GM19324 (cell line): ENCODE measurements around the gene PDGFC.
"Not testable (repeated sequence)": the region's sequence is repeated elsewhere in the genome, so short reads cannot be mapped to it uniquely, and the experiment has no call there.

ENCODE experiments used
- ATAC-seq: cut with Tn5 transposase; IDR thresholded peaks from one replicate; pipeline ENCODE4 v1.9.1; 2021; ENCODE audit warnings: mild to moderate bottlenecking, moderate library complexity; ENCODE audit not compliant: unreplicated experiment, low FRiP score

The PDGFC gene

DNA sequence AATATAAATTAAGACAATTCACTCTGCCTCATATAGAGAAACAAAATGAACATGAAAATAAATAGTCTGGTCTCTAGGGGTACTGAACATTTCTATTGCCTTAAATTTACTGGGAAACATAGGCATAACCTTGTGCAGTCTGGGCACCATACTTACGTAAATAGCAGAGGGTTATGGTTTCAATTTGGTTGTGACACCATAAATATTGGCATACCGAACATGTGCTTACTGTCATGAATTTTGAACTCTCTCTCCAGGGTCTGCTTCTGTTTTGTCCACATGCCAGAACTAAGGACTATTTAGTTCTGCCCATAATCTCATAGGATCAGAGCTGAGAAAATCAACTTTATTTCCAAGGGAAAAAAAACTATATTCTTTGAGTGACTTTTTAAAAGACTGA lies 17.6 kb downstream of the PDGFC start:
- no peak for ATAC-seq

DNA sequence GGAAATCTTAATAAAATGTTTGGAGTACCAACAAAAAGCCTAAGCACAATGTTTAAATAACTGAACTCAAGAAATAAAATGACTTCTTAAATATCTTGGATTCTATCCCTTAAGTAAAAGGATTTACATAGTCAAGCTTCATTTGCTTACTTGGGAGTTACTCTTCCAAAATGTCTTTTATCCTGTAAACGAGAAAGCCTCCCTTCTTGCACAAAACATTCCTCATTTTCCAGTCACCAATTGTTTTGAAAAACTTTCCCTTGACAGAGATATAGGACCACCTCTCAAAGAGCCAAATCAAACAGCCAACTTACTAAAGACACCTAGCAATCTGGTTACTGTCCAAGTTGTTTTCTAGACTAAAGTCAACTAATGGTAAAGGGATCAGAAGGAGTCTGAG lies 18.6 kb downstream of the PDGFC start:
- ATAC-seq = no peak

DNA sequence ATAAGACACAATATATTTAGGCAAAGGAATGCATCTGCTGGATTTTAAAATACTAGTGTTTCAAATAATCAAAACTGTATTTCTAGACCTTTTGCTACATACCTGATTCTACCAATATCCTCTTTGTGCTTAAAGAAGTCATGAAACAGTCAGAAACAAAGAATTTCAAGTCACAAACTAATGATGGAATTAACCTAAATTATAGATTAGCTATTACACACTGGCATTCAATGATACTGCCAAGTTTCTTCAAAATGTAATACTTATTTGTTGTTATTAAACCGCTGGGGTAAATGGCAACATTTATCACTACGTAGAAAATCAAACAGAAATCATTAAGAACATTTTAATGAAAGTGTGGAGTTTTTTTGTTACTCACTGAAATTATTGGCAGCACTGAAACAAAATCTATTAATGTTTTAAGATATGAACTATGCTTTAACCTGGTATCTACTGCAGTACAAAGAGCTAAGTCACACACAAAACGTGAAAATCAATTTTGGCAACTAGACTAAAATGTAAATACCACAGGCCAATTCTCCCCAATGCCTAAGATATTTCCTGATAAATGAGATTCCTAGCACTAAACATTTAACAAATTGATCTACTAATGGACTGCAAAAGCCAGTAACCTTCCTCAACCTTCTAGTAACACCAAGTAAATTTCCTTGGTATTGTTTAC lies 19.4 kb downstream of the PDGFC start:
- no peak for ATAC-seq

DNA sequence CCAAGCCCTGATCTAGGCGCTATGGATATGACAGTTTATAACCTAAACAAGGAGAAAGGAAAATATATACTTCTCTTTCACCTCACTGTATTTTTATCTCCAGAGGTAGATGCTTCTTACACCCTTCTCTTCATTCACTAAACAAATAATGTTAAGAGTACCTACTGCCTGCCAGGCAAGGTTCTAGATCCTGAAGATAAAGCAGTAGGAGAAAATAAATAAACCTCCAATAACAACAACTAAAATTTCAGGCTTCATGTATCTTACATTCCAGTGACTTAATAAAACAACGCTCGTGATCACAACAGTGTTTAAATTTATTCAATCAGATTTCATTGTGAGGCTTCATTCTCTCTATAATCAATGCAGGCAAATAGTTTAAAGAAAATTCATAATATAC lies 20.7 kb downstream of the PDGFC start:
- ATAC-seq = no peak

DNA sequence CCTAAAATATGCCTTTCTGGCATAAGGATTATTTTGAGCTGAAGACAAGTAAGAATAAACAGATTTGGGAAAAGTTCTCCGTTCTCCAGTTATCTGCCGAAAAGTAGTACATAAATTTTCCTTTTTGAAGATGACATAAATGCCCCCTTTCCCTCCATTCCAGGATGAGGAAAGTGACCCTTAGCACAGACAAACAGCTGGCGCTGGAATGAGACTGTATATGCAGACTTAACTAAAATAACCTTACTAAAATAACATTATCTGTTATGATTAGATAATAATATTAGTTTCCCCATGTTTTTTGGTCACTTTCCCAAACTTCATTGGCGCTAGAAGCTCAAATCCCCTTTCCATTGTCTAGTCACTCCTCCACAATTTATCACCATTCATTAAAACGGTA lies 21.5 kb downstream of the PDGFC start:
- ATAC-seq = no peak

DNA sequence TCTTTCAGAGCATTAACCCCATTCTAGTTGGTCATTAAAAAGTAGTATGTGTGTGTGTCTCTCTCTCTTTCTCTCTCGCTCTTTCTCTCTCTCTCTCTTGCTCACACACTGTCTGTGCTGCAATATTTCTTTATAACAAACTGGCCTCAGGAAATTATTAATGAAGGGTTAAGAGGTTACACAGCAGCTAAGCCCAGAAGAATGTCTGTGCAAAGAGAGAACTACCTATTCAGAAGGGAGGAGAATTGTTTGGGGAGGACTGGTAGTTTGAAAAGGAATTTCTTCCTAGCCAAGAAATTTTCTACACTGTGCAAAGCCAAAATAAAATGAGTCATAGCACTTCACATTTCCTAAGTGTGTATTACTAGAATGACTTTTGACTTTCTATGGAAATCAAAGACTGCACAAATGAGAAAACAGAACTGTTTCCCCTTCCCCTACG lies 22.2 kb downstream of the PDGFC start:
- no peak for ATAC-seq

DNA sequence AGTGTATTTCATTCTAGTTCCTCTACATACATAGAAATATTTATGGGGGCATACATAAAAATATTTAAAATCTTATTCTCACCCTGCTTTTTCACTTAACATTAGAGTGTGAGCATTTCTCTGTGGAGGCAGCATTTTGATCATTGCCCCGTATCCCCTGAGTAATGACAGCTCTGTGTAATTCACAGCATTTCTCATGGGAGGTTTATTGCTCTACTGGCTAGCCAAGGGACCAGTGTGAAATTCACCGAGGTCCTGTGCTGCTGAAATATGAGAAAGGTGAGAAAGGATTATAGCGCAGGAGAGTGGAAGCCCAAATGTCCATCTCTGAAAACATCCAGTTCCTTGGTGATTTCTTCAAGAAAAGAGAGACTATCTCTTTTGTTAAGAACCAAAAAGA lies 22.9 kb downstream of the PDGFC start:
- no peak for ATAC-seq

DNA sequence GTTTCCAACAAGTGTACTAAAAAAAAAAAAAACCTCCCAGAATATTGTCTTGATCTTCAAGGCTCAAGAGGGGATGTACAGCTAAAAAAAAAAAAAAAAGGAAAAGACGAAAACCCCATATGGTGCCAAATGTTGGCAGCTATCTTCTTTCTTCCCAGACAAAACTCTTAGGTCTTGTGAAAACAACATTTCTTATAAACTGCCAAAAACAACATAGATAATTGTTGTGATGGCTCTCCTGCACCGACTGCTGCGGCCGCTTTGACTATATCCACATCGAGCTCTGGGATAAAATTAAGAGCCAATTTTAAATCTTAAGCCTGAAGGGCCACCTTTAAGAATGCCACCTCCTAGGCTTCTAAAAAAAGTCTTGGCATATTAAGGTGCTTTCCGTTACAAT lies 23.5 kb downstream of the PDGFC start:
- no peak for ATAC-seq

DNA sequence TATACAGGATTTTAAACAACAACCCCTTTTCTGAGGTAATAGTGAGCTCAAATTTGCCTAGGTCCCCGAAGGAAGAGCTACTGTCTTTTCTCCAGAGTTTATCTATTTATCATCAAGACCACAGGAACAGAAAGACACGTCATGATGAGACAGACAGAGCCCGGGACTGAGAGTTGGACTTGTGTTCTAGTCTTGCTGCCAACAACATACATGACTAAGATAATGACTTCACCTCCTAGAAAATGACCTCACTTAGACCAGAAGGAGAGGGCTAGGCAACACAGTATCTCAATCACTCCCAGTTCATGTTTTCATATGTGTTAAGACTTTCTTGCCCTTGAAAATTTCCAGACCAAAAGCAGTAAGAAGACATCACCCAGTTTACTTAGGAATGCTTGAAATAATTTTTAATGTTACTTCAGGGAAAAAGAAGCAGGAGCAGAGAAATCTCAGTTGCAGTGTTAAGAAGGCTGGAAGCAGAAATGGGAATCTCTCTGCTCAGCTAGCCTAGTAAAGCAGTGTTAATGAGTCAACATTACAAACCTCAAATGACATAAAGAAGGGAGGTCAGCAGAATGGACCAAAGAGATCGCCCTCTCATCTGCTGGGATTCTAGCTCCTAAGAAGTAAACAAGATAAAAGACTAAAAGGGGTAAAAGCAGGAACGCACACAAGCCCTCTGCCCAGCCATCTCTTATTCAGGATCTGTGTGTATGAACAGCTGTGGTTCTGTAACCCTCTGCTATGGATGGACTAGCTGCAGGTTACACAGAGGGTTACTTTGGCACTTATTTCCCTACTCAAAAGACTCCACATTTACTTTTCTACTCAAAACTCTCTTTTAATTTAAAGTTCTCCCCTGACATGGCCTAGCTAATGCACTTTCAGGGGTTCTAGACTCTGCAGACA lies 24.8 kb downstream of the PDGFC start:
- no peak for ATAC-seq

DNA sequence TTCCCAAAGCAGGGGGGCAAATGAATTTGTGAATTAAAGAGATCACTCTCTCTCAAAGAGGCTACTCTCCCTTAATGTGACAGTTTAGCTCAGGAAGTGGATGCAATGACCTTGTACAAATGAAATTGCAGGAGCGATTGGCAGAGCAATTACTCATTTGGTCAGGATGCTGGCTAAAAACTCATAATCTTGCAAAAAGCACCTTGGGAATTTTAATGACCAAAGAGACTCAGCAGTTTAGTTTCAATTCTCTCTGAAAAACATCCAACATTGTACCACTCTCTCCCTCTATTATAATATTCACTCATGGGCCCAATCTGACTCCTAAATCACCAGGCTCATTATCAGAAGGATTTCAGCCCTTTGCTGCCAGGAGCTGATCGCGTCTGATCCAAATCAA lies 26.1 kb downstream of the PDGFC start:
- no peak for ATAC-seq

DNA sequence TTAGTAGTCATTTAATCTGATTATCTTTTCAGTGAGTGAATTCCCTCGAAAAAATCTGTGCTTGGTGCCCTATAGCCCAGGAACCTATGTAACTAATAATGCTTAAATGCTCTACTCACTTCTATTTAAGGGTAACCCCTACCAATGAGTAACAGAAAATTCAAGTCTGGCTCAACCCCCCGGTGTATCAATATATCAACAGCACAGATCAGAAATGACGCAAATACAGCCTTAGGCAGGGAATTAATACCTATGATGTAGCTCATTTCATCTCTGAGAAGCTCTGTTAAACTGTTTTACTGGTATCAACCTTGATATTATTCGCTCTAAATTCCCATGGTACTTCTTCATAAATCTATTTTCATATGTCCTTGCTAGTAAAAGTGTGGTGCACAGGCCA lies 28.6 kb downstream of the PDGFC start:
- ATAC-seq = no peak

DNA sequence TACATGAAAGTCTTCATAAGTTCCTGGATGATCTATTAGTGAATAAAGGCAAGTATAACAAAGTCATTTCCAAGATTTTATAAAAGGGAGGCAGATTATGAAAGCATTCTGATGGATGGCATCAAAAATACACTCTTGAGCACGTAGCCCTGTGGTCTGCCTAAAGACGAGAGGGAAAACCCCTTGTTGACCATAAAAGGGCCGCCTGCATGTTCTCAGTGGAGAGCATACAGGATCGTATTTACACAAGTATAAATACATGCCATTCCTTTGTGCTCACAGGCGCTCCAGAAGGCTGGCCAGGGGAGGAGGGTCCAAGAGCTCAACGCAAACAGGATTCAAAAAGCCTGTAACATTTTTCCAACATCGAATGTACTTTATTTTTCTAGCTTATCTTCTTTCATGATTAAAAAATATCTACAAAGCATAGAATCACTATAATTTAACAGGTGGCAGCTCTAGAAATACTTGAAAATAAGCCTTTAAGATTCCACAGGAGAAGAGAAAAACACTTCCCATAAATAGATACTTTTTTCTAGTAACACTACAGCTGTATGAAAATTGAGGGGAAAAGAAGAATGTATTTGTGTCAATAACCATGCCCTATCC lies 29.6 kb downstream of the PDGFC start:
- no peak for ATAC-seq

DNA sequence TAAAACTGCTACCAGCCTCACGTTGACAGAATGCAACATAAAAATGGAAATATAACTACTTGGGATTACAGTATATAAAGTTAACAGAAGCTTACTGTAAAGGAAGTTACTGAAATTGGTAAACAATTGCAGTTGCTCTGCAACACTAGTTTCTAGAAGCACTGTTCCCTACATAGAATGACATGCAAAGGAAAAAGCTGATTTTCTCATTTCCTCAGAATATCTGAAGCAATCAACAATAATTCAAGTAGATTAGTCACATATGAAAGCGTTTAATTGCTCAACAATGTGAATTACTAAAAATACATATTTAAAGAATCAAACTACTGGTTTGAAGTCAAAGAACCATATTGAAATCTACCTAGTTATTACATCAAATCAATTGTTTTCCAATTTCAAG lies 31.8 kb downstream of the PDGFC start:
- ATAC-seq = no peak

DNA sequence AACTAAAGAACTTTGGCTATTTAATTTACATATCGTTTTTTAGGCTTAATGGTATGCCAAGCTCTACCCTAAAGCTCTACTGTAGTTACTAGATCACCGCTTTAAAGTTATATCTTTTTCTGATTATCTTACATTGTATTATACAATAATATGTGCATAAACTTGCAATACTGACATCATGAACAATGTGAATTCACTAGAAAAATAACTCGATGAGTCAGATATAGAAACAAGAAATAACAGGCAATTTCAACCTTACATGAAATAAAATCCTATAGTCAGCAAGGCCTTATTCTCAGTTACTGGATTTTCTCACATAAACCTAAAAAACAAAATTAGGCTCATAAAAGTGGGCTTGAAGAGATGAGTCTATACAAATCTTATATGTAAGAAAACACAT lies 32.5 kb downstream of the PDGFC start:
- no peak for ATAC-seq

DNA sequence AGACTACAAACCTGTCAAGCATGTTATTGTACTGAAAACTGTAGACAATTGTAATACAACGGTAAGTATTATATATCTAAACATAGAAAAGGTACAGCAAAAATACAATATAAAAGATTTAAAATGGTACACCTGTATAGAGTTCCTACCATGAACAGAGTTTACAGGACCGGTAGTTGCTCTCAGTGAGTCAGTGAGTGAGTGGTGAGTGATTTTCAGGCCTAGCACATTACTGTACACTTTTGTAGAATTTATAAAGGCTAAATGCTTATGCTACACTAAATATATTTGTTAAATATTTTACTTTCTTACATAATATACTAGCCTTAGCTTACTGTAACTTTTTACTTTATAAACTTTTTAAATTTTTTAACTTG lies 37.4 kb downstream of the PDGFC start:
- no peak for ATAC-seq

DNA sequence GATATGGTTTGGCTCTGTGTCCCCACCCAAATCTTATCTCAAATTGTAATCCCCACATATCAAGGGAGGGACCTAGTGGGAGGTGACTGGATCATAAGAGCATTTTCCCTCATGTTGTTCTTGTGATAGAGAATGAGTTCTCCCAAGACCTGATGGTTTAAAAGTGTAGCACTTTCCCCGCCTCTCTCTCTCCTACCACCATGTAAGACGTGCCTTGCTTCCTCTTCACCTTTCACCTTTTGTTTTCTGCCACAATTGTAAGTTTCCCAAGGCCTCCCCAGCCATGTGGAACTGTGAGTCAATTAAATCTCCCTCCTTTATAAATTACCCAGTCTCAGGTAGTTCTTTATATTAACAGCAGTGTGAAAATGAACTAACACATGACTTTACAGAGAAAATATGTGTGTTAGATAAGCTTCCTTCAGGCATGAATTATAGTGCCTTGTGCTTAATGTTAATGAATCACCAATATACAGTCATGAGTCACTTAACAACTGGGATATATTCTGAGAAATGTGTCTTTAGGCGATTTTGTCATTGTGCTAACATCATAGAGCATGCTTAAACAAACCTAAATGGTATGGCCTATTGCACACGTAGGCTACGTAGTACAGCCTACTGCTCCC lies 37.9 kb downstream of the PDGFC start:
- ATAC-seq = no peak

DNA sequence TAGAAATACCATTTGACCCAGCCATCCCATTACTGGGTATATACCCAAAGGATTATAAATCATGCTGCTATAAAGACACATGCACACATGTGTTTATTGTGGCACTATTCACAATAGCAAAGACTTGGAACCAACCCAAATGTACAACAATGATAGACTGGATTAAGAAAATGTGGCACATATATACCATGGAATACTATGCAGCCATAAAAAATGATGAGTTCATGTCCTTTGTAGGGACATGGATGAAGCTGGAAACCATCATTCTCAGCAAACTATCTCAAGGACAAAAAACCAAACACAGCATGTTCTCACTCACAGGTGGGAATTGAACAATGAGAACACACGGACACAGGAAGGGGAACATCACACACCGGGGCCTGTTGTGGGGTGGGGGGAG lies 39.2 kb downstream of the PDGFC start:
- not testable (repeated sequence) for ATAC-seq

DNA sequence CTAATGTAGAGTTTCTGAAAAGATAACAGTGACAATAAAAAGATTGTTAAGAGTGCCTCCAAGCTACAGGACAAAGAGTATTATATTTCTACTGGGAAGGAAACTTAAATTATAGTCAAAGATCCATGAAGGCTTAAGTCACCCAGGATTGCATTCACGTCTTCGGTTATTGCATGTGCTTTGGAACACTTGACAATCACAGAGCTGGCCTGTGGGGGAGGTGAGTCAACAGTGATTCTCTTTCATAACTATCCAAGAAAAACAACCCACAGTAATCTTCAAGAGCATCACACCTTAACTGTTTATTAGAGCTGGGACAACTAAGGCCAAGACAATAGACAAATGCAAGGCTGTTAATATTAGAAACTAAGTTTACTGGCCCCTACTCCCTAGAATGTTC lies 40.3 kb downstream of the PDGFC start:
- no peak for ATAC-seq

DNA sequence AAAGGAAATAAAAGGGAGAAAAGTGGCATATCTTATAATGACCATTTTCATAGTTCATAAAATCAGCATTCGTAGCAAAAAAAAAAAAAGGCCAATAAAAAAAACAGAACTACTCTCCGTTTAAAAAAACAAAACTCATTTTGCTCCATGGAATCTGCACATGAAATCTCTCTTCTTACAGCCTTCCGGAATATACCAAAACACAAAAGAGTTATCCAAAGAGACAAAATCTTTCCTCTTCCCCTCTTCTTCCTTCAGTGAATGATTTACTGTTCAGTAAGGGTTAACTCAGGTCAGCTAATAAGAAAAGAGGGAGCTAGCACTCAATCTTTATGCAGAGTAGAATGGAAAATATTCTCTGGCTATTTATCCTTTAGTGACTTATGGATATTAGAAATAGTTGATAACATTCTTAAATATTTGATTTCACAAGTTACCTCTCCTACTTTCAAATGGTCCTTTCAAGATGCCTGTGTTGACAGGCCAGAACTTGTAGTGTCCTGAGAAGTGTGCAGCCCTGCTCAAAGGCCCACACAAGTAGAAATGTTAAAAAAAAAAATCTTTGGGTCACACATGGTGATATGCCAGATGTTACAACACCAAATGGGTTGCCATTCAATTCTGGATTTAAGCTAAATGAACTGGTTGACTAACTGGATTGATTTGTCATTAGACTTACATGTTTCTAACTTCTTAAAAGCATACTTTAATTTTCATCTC lies 42.1 kb downstream of the PDGFC start:
- ATAC-seq = no peak

DNA sequence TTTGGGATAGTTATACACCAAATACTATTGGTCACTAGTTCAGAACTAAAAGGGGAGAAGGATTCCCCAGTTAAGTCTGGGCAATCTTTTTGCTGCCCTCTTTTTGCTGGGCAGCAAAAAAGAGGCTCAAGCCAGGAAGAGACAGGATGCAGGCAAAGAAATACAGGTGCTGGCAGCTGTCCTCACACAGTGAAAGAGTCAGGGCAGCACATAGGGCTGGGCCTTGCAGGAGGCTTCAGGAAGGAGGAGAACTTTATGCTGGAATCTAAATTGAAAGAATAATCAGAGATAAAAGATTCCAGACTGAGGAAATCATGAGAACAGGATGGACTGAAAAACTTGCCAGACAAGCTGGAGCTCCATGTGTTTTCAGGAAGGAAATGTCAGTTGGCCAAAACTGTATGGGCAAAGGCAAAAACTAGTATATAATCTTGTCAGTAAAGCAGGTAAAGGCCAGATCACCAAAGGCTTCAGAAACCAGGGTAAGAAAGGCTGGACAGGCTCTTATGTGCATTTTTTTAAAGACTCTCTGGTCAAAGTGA lies 46.8 kb downstream of the PDGFC start:
- no peak for ATAC-seq
